PC-3 (cell line): ENCODE measurements around the gene FAM120B.

Experiments
- EZH2 ChIP-seq: fragments of 300-600 bp; sonication (generic); IDR thresholded peaks from one replicate; pipeline ENCODE4 v1.6.1; 2017; ENCODE audit warnings: antibody characterized with exemption, mild to moderate bottlenecking, low read length; ENCODE audit not compliant: unreplicated experiment
- EZH2phosphoT487 ChIP-seq: fragments of 300-600 bp; sonication (generic); IDR thresholded peaks from 2 replicates; pipeline ENCODE4 v1.6.1; 2018; ENCODE audit warnings: mild to moderate bottlenecking, antibody characterized with exemption, low read length, borderline replicate concordance
- TF ChIP-seq, protein P1 (sequence below): fragments of 300-600 bp; sonication (generic); conservative IDR thresholded peaks from 2 replicates; pipeline ENCODE4 v1.5.1; 2017; ENCODE audit warnings: antibody characterized with exemption, low read depth, mild to moderate bottlenecking, low read length

DNA sequence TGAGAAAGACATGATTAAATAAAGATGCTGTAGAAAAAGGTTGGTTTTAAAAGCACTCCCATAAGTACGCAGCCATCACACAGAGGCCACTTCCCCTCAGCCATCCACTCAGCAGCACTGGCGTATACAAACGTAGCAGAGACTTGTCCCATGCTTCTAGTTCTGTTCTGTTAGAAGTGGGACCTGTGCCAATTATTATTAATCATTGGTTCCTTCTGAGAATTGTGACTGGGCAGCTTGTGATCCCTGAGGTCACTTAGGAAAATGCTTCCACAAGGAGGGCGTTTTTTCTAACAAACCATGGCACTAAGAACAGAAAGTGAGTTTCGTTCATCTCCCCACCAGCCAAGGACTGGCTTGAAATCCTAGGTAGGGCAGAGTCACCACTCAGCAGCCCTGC lies 53.9 kb downstream of the FAM120B start:
- TF ChIP-seq, protein P1, sequence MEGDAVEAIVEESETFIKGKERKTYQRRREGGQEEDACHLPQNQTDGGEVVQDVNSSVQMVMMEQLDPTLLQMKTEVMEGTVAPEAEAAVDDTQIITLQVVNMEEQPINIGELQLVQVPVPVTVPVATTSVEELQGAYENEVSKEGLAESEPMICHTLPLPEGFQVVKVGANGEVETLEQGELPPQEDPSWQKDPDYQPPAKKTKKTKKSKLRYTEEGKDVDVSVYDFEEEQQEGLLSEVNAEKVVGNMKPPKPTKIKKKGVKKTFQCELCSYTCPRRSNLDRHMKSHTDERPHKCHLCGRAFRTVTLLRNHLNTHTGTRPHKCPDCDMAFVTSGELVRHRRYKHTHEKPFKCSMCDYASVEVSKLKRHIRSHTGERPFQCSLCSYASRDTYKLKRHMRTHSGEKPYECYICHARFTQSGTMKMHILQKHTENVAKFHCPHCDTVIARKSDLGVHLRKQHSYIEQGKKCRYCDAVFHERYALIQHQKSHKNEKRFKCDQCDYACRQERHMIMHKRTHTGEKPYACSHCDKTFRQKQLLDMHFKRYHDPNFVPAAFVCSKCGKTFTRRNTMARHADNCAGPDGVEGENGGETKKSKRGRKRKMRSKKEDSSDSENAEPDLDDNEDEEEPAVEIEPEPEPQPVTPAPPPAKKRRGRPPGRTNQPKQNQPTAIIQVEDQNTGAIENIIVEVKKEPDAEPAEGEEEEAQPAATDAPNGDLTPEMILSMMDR = no peak
- TF ChIP-seq EZH2 (no peak), EZH2phosphoT487 (no peak)
